Measurements from ENCODE around the gene CHCT1.
"Not testable (repeated sequence)": the region's sequence is repeated elsewhere in the genome, so short reads cannot be mapped to it uniquely, and the experiment has no call there.

Gene CHCT1

GRCh38 chr17:60422162-60422665 lies at the start of gene CHCT1:
Gene CHCT1 (plus strand): TSS chr17:60422489. CDS start chr17:60422593, 104 bp downstream.
- DNase-seq, result no peak

GRCh38 chr17:60372790-60373483 lies 49.4 kb upstream of the CHCT1 start:
- DNase-seq, result no peak

- DNase-seq, result not testable (repeated sequence)
Observed at GRCh38 chr17:60378187-60378586, 44.1 kb upstream of the CHCT1 start.

DNA sequence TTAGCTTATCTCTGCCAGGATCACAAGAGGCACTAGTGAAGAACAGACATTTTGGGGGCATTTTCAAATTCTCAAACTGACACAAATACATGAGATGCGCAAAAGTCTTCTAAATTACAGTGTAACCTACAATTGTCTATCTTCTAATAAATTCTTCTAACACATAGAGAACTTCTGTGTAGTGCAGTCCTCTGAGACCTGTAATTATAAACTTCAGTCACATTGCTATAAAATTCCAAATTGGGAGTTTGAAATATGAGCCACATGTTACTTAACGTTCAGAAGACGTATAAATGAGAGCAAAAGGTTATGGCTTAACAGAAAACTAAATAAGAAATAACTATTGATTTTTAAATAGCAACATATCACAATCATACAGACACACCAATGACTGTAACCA lies 42.8 kb upstream of the CHCT1 start:
- DNase-seq, result not testable (repeated sequence)

GRCh38 chr17:60381958-60382357 lies 40.3 kb upstream of the CHCT1 start:
- no peak for DNase-seq

GRCh38 chr17:60383379-60383778 lies 38.9 kb upstream of the CHCT1 start:
- DNase-seq, result no peak

DNA sequence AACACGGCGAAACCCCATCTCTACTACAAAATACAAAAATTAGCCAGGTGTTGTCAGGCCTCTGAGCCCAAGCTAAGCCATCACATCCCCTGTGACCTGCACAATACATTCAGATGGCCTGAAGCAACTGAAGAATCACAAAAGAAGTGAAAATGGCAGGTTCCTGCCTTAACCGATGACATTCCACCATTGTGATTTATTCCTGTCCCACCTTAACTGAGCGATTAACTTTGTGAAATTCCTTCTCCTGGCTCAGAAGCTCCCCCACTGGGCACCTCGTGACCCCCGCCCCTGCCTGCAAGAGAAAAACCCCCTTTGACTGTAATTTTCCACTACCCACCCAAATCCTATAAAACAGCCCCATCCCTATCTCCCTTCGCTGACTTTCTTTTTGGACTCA lies 37.4 kb upstream of the CHCT1 start:
- not testable (repeated sequence) for DNase-seq

DNA sequence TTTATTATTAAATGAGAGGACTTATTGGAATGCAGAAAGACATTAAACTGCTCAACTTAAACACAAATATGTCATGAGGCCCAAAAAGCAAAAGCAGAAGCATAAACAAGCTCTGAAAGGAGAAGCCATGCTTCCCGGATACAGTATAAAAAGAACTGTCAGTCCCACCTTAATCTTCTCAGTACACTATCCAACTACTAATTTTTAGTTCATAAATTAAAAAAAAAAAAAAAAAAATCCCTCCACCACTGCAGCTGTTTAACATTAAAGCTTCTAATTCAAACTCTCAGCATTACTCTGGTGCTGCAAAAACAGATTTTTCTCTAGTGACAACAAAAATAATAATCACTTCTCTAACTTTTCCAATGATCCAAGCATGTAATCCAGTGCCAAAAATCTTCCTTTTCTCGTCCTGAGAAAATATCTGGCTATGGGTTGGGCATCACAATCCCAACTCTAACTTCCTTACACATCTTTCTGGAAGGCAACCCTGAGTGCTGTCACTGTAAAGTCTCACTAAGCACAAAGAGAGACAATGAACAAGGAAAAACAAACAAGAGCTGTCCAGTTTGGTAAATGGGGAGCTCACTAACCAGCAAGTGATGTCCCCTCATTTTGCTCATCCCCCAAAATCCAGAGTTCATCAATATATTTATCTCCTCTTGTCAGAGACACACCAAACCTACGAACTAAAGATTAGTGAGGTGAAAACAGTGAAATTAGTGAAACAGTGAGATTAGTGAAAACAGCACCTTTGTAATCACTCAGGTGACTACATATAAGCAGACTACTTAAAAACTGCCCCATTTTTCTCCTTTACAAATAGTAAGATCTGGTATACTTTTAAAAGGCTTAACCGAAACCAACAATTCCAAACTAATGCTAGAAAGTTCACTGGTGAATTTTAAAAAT lies 35.9 kb upstream of the CHCT1 start:
- no peak for DNase-seq

- DNase-seq, result no peak
Observed at GRCh38 chr17:60387666-60388065, 34.6 kb upstream of the CHCT1 start.

- no peak for DNase-seq
Observed at GRCh38 chr17:60388742-60389141, 33.5 kb upstream of the CHCT1 start.

GRCh38 chr17:60390186-60390585 lies 32.1 kb upstream of the CHCT1 start:
- DNase-seq, result no peak

GRCh38 chr17:60390925-60391470 lies 31.3 kb upstream of the CHCT1 start:
- DNase-seq, result no peak

DNA sequence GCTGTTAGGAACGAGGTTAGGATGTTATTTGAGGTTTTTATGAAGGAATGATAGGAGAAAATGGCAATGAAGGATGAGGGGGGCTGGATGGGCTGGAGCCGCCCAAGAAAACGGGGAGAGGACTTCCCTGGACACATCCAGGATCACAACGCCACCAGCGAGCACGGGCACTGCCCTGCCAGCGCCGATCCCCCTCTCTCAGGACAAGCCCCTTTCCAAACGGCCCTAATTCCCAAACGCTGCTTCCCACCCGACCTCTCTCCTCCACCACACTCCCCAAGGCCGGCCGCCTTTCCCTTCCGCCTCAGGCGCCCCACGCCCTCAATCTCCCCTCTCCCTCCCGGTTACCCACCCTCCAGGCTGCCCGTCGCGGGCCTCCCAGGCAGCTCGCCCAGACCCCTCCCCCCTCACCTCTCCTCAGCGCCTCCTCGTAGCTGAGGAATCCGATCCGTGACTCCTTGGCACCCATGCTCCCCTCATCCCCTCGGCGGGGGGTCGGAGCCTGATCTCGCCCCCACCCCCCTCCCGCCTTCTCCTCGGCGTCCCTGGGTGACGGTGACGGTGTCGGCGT lies 30.7 kb upstream of the CHCT1 start:
- DNase-seq, result no peak

DNA sequence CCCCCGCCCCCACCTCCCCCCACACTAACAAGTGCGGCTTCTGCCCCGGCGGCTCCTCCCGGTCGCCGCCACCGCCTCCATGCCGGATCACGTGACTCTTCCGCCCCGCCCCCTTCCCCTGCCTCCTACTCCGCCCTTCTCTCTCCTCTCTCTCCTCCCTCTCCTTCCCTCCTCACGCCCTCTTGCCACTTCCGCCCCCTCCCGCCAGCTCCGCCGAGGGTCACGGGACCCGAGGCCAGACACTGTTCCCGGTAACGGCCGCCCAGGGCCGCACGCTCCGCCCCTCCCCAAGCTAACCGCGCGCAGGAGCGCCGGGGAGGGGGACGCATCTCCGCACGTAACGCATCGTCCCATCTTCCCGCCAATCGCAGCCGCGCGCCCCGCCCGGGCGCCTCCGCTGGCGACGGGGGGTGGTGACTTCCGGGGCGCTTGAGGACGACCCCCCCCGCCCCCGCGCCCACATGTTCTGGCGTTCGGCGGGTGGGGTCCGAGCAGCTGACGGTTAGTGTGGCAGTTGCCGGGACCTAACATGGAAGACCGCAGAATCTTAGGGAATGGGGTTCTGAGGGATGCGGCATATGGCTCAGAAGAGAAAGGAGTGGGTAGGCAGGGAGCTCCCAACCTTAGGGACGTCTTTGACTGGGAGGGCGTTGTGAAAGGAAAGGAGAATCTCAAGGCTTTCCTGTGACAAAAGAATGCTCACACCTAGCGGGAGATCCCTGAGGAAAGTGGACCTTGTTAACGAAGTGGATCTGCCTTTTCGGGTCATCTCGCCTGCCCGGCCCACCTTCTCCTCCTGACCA lies 30.0 kb upstream of the CHCT1 start, which contains the start of gene USP32:
TSS of gene USP32 (minus strand) at position 92 of the 803 bp plus-strand sequence. CDS start 194 bp downstream, outside the sequence.
- peak; percentile 85 for DNase-seq

DNA sequence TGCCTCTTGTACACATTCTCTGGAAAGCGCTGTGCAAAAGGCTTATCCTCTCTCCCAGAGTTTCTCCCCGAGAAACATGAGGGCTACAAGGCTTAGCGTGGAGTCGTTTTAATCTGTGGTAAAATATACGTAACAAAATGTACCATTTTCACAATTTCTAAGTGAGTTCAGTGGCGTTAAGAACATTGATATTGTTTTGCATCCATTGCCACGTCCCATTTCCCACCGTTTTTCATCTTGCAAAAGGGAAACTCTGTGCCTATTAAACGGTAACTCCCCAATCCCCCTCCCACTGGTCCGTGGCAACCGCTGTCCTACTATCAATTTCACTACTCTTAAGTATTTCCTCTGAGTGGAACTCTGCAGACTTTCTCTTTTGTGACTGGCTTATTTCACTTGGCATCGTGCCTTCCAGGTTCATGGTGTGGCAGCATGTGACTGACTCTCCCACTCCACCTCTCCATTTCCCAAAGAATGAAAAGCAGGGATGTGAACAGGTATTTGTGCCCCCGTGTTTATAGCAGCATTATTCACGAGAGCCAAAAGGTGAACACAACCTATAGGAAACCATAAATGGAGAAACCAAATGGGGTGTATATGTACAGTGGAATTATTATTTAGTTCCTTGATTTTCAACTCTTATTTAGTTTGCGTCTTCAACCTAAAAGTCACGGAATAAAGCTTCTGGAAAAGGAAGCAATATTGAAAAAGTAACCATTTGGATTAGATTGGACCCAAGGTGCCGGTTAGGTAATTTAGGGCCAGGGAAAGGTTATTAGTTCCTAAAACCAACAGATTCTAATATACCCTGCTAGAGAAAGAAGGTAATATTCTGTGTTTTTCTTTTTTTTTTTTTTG lies 29.2 kb upstream of the CHCT1 start:
- DNase-seq, result no peak

DNA sequence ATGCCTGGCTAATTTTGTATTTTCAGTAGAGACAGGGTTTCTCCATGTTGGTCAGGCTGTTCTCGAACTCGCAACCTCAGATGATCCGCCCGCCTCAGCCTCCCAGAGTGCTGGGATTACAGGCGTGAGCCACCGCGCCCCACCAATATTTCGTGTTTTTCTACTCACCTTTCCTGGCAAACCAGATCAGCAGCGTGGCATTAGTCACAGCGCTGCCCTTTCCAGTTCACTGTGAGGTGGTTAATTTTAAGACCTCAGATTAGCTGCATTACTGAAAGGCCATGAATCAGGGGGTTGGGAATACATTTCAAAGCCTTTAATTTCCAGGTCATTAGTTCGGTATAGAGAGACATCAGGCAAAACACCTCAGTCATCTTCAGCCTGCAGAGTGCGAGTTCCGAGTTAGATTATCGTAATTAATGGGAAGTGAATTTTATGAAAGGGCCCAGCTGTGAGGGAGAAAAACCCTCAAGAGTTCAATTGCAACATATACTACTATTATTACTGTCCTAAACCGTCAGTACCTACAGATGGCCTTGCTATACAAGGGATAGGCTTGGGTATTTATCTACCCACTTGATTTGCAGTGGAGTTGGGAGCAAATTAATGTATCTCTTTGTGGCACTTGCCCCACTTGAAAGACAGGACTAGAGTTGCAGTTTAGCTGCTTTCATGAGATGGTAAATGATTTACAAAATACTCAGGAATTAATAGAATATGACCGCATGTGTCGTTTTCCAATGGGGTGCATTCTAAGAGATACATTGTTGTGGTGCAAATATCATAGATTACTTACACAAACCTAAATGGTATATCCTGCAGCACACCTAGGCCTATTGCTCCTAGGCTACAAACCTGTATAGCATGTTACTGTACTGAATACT lies 28.2 kb upstream of the CHCT1 start:
- DNase-seq, result no peak

GRCh38 chr17:60395508-60396065 lies 26.7 kb upstream of the CHCT1 start:
- no peak for DNase-seq

DNA sequence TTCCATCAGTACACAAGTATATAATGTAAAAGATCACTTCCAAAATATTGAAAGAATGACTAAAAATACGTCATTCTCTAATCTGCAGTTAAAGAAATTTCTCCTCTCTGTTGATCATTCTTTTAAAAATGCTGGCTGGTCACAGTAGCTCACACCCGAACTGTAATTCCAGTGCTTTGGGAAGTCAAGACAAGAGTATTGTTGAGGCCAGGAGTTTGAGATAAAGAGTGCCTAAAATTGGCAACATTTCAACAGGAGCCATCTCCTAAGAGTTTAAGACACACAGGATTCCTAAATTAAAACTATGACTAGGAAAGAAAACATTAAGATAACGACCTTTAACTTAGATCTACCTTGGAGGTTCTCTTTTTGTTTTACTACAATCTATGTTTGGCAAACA lies 25.9 kb upstream of the CHCT1 start:
- DNase-seq, result no peak

DNA sequence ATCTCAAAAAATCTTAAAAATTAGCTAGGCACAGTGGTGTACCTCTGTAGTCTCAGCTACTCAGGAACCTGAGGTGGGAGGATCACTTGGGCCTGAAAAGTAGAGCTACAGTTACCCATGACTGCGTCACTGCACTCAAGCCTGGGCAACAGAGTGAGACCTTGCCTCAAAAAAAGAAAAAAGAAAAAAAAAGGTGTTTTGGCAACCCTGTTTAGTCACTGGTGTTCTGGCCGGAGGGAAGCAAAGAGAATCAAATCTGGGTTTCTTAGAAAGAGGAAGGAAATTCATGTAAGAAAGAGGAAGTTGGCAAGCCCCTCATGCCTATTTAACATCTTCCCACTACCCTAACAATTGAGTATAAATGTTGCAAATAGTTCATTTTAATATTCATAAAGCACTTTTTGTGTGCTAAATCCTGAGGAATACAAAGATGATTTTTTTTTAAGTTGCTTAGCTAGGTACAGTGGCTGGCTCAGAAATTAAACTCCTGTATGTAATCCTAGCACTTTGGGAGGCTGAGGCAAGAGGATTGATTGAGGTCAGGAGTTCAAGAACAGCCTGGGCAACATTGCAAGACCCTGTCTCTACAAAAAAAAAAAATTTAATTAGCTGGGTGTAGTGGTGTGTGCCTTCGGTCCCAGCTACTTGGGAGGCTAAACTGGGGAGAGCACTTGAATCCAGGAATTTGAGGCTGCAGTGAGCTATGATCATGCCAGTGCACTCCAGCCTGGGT lies 23.9 kb upstream of the CHCT1 start:
- DNase-seq, result peak; percentile 79
